Neuronal stem cell (in vitro differentiated cells): ENCODE measurements around the gene PAM.

Experiments
- DNase-seq: peaks from one replicate; pipeline ENCODE4 v3.0.0-alpha.2; 2013; ENCODE audit warnings: low spot score
- H2AFZ ChIP-seq: one replicate; pipeline ENCODE4 v1.6.1; 2013; ENCODE audit warnings: mild to moderate bottlenecking, low read length, inconsistent platforms
- H2AK5ac ChIP-seq: 2 replicates; pipeline ENCODE4 v1.6.1; 2013; ENCODE audit warnings: low read depth, mild to moderate bottlenecking, inconsistent platforms, low read length, moderate library complexity, mixed read lengths
- H2BK120ac ChIP-seq: 2 replicates; pipeline ENCODE4 v1.6.1; 2013; ENCODE audit warnings: low read depth, mild to moderate bottlenecking, inconsistent platforms, low read length, moderate library complexity, mixed read lengths
- H2BK12ac ChIP-seq: one replicate; pipeline ENCODE4 v1.6.1; 2013; ENCODE audit warnings: low read length, inconsistent platforms
- H2BK15ac ChIP-seq: 2 replicates; pipeline ENCODE4 v1.6.1; 2013; ENCODE audit warnings: mild to moderate bottlenecking, low read length, inconsistent platforms, mixed read lengths
- H2BK5ac ChIP-seq: one replicate; pipeline ENCODE4 v1.6.1; 2013; ENCODE audit warnings: inconsistent platforms, mild to moderate bottlenecking, low read length, moderate library complexity
- H3K14ac ChIP-seq: one replicate; pipeline ENCODE4 v1.6.1; 2013; ENCODE audit warnings: low read length, inconsistent platforms
- H3K18ac ChIP-seq: 2 replicates; pipeline ENCODE4 v1.6.1; 2013; ENCODE audit warnings: low read length, inconsistent platforms
- H3K23ac ChIP-seq: 2 replicates; pipeline ENCODE4 v1.6.1; 2013; ENCODE audit warnings: low read depth, mild to moderate bottlenecking, mixed read lengths, low read length, inconsistent platforms; ENCODE audit not compliant: poor library complexity
- H3K27ac ChIP-seq: replicated peaks from 3 replicates; pipeline ENCODE4 v1.5.1; 2013; ENCODE audit warnings: low read length, inconsistent platforms
- H3K27me3 ChIP-seq, 3 experiments: 2 replicates each; pipeline ENCODE4 v1.6.1; 2013; ENCODE audit warnings: low read length in 3 of 3, mild to moderate bottlenecking in 2 of 3, inconsistent platforms in 1 of 3, low read depth in 1 of 3, mixed read lengths in 1 of 3, moderate library complexity in 1 of 3; ENCODE audit not compliant: control insufficient read depth in 3 of 3, insufficient read depth in 3 of 3
- H3K36me3 ChIP-seq, 2 donors: replicated peaks in 1 of 2; 2 replicates each; pipeline ENCODE4 v1.6.1; 2013; ENCODE audit warnings: low read length in 2 of 2; ENCODE audit not compliant: control insufficient read depth in 2 of 2, insufficient read depth in 2 of 2
- H3K4ac ChIP-seq: 2 replicates; pipeline ENCODE4 v1.6.1; 2013; ENCODE audit warnings: inconsistent platforms, mild to moderate bottlenecking, low read length, moderate library complexity
- H3K4me1 ChIP-seq, 2 donors: 1 replicate in 1 of 2; 2 replicates in 1 of 2; pipeline ENCODE4 v1.6.1; 2013; ENCODE audit warnings: low read length in 2 of 2, low read depth in 1 of 2; ENCODE audit not compliant: control insufficient read depth in 2 of 2, insufficient read depth in 1 of 2
- H3K4me2 ChIP-seq: one replicate; pipeline ENCODE4 v1.6.1; 2013; ENCODE audit warnings: mild to moderate bottlenecking, low read length, inconsistent platforms; ENCODE audit not compliant: insufficient read depth, poor library complexity, severe bottlenecking
- H3K4me3 ChIP-seq, 2 donors: 2 replicates each; pipeline ENCODE4 v1.5.1; 2013; ENCODE audit warnings: low read length in 2 of 2, mild to moderate bottlenecking in 2 of 2, inconsistent platforms in 1 of 2, moderate library complexity in 1 of 2
- H3K79me1 ChIP-seq: one replicate; pipeline ENCODE4 v1.6.1; 2013; ENCODE audit warnings: low read depth, mild to moderate bottlenecking, inconsistent platforms, low read length, moderate library complexity
- H3K9ac ChIP-seq: one replicate; pipeline ENCODE4 v1.6.1; 2013; ENCODE audit warnings: mild to moderate bottlenecking, low read depth, low read length, inconsistent platforms; ENCODE audit not compliant: poor library complexity
- H3K9me3 ChIP-seq, 2 donors: replicated peaks in 1 of 2; 2 replicates each; pipeline versions ENCODE3 to v1.6.1; 2013; ENCODE audit warnings: low read length in 2 of 2, mild to moderate bottlenecking in 2 of 2, inconsistent platforms in 1 of 2, low read depth in 1 of 2, mixed read lengths in 1 of 2, moderate library complexity in 1 of 2; ENCODE audit not compliant: control insufficient read depth in 2 of 2, insufficient read depth in 1 of 2
- H4K8ac ChIP-seq: one replicate; pipeline ENCODE4 v1.6.1; 2013; ENCODE audit warnings: low read depth, mild to moderate bottlenecking, inconsistent platforms, low read length, moderate library complexity
- H4K91ac ChIP-seq: one replicate; pipeline ENCODE4 v1.6.1; 2013; ENCODE audit warnings: low read length, low read depth, mild to moderate bottlenecking, inconsistent platforms; ENCODE audit not compliant: poor library complexity
- WGBS, 2 donors: extraction: QIAGEN DNeasy Blood & Tissue Kit; methylation state at CpG; one replicate each; pipeline ENCODE4 v1.1.7; 2013; ENCODE audit warnings: missing lambda C conversion rate in 2 of 2, mixed read lengths in 1 of 2; ENCODE audit not compliant: insufficient read length in 2 of 2, insufficient replicate concordance in 1 of 2; ENCODE audit errors: extremely low coverage in 2 of 2; 5-methylcytosine and 5-hydroxymethylcytosine counted together

The PAM gene

GRCh38 chr5:102873379-102873932 lies 118.4 kb downstream of the PAM start:
- Histone ChIP-seq H2BK5ac (no peak overlapping the region), H3K36me3 (peaks cover 0 to 37% of the 10 kb centered on the region in 2 donors)
- WGBS, 2 donors: no CpG with 5 or more reads among the region's 11 CpGs

GRCh38 chr5:102874054-102874453 lies 118.9 kb downstream of the PAM start:
- WGBS, 2 donors: no CpG with 5 or more reads among the region's 5 CpGs
- H2AK5ac ChIP-seq: no peak overlapping the region
- H3K4me3 ChIP-seq: no peak overlapping the region
- no peak overlapping the region for H2BK120ac ChIP-seq
- H3K9ac ChIP-seq: no peak overlapping the region
- H3K4ac ChIP-seq: no peak overlapping the region
- no peak overlapping the region for H2BK15ac ChIP-seq
- no peaks in the 10 kb centered on the region for H3K79me1 ChIP-seq
- H2BK5ac ChIP-seq: no peak overlapping the region
- H3K18ac ChIP-seq: no peak overlapping the region
- no peak overlapping the region for H3K4me2 ChIP-seq
- no peak overlapping the region for H2AFZ ChIP-seq
- H3K9me3 ChIP-seq: peaks cover 0 to 5% of the 10 kb centered on the region in 2 donors
- no peak overlapping the region for H3K23ac ChIP-seq
- H3K4me1 ChIP-seq: peaks cover 2 to 8% of the 10 kb centered on the region in 2 donors
- H4K91ac ChIP-seq: no peak overlapping the region
- H3K27ac ChIP-seq: no peak overlapping the region
- no peak for DNase-seq
- peaks cover 0 to 34% of the 10 kb centered on the region in 2 donors for H3K36me3 ChIP-seq
- H3K27me3 ChIP-seq: no peaks in the 10 kb centered on the region
- H4K8ac ChIP-seq: no peak overlapping the region
- H3K14ac ChIP-seq: no peak overlapping the region
- no peak overlapping the region for H2BK12ac ChIP-seq

More at GRCh38 chr5:102873379-102873932, 118.4 kb downstream of the PAM start:
- no peak for DNase-seq
- Histone ChIP-seq H2BK15ac (no peak overlapping the region), H3K4ac (no peak overlapping the region), H3K18ac (no peak overlapping the region), H3K9ac (no peak overlapping the region), H3K27ac (no peak overlapping the region), H3K27me3 (no peaks in the 10 kb centered on the region), H3K9me3 (peaks cover 0 to 7% of the 10 kb centered on the region in 2 donors), H4K8ac (no peak overlapping the region), H2AFZ (no peak overlapping the region), H3K4me3 (no peak overlapping the region), H3K14ac (no peak overlapping the region), H3K4me1 (peaks cover 2 to 9% of the 10 kb centered on the region in 2 donors), H2BK120ac (no peak overlapping the region), H3K4me2 (no peak overlapping the region), H2AK5ac (no peak overlapping the region), H4K91ac (no peak overlapping the region), H3K23ac (no peak overlapping the region), H2BK12ac (no peak overlapping the region), H3K79me1 (no peaks in the 10 kb centered on the region)

- no peak overlapping the region for H3K4me2 ChIP-seq
- no peak overlapping the region for H4K91ac ChIP-seq
- no peak overlapping the region for H3K14ac ChIP-seq
- peaks cover 0 to 27% of the 10 kb centered on the region in 2 donors for H3K36me3 ChIP-seq
- no peak overlapping the region for H2AK5ac ChIP-seq
- H4K8ac ChIP-seq: no peak overlapping the region
- no peak for DNase-seq
- no CpG with 5 or more reads among the region's 4 CpGs for WGBS, 2 donors
- H3K4me1 ChIP-seq: peaks cover 2 to 7% of the 10 kb centered on the region in 2 donors
- H3K4me3 ChIP-seq: no peak overlapping the region
- H3K9me3 ChIP-seq: peaks cover 0 to 5% of the 10 kb centered on the region in 2 donors
- no peak overlapping the region for H3K9ac ChIP-seq
- no peaks in the 10 kb centered on the region for H3K27me3 ChIP-seq
- H2BK5ac ChIP-seq: no peak overlapping the region
- no peak overlapping the region for H2BK12ac ChIP-seq
- H2AFZ ChIP-seq: no peak overlapping the region
- no peak overlapping the region for H2BK15ac ChIP-seq
- no peak overlapping the region for H3K4ac ChIP-seq
- no peak overlapping the region for H3K23ac ChIP-seq
- H3K18ac ChIP-seq: no peak overlapping the region
- H2BK120ac ChIP-seq: no peak overlapping the region
- peaks cover 2% of the 10 kb centered on the region for H3K79me1 ChIP-seq
- no peak overlapping the region for H3K27ac ChIP-seq
Observed at GRCh38 chr5:102875721-102876123, 120.6 kb downstream of the PAM start.

GRCh38 chr5:102876610-102877009 lies 121.5 kb downstream of the PAM start:
- no peak overlapping the region for H2BK5ac ChIP-seq
- peaks cover 2 to 7% of the 10 kb centered on the region in 2 donors for H3K4me1 ChIP-seq
- H3K9me3 ChIP-seq: peaks cover 0 to 5% of the 10 kb centered on the region in 2 donors
- H3K4me2 ChIP-seq: no peak overlapping the region
- H3K4ac ChIP-seq: no peak overlapping the region
- peaks cover 2% of the 10 kb centered on the region for H3K79me1 ChIP-seq
- no peak overlapping the region for H3K14ac ChIP-seq
- no peak overlapping the region for H2BK15ac ChIP-seq
- no peak overlapping the region for H3K4me3 ChIP-seq
- no CpG with 5 or more reads among the region's 4 CpGs for WGBS, 2 donors
- peaks cover 0 to 20% of the 10 kb centered on the region in 2 donors for H3K36me3 ChIP-seq
- DNase-seq: no peak
- no peaks in the 10 kb centered on the region for H3K27me3 ChIP-seq
- no peak overlapping the region for H2BK12ac ChIP-seq
- no peak overlapping the region for H3K18ac ChIP-seq
- no peak overlapping the region for H4K8ac ChIP-seq
- H3K9ac ChIP-seq: no peak overlapping the region
- peak overlapping the region; percentile 24 for H3K27ac ChIP-seq
- no peak overlapping the region for H2AFZ ChIP-seq
- H3K23ac ChIP-seq: no peak overlapping the region
- H4K91ac ChIP-seq: no peak overlapping the region
- no peak overlapping the region for H2BK120ac ChIP-seq
- no peak overlapping the region for H2AK5ac ChIP-seq
